VCaP (cell line): Measurements from ENCODE around the gene AGFG2.

Experiments
- H3K27ac ChIP-seq: fragments of 450-650 bp; 2 replicates; pipeline ENCODE4 v1.5.1; 2017
- CTCF ChIP-seq: fragments of 450-650 bp; conservative IDR thresholded peaks from 2 replicates; pipeline ENCODE4 v1.5.1; 2017; ENCODE audit warnings: mild to moderate bottlenecking, moderate library complexity

Gene AGFG2

GRCh38 chr7:100584683-100585510 is 45.9 kb downstream of the AGFG2 start:
- peak overlapping the region; percentile 99 for H3K27ac ChIP-seq
- no peak for TF ChIP-seq CTCF

- H3K27ac ChIP-seq = peak within 1 kb of the TSS; percentile 99
- TF ChIP-seq CTCF = no peak
Observed at GRCh38 chr7:100585511-100586265, 46.7 kb downstream of the AGFG2 start, which contains the start of gene LRCH4. TSS of gene LRCH4 (minus strand) at chr7:100586129. CDS start at chr7:100586100, 29 bp downstream.

GRCh38 chr7:100586266-100587025 is 47.4 kb downstream of the AGFG2 start, which contains the start of gene FBXO24:
TSS of gene FBXO24 (plus strand) at chr7:100586328. CDS start at chr7:100586626, 298 bp downstream.
- TF ChIP-seq CTCF = no peak
- H3K27ac ChIP-seq = peak within 1 kb of the TSS; percentile 99

- H3K27ac ChIP-seq = no peak overlapping the region
- peak; percentile 57 for TF ChIP-seq CTCF
Observed at GRCh38 chr7:100588438-100588837, 49.4 kb downstream of the AGFG2 start.

GRCh38 chr7:100589341-100589947 is 50.4 kb downstream of the AGFG2 start:
- no peak for TF ChIP-seq CTCF
- H3K27ac ChIP-seq = no peak overlapping the region

- H3K27ac ChIP-seq = no peak overlapping the region
- no peak for TF ChIP-seq CTCF
Observed at GRCh38 chr7:100590077-100590737, 51.2 kb downstream of the AGFG2 start.
